Gastrocnemius medialis (tissue), 4 donors: Measurements from ENCODE around the gene APBB2.

ENCODE experiments used
- POLR2A ChIP-seq, 2 donors: fragments of 450-650 bp; IDR thresholded peaks; one replicate each; pipeline ENCODE4 v1.6.1; 2017; ENCODE audit warnings: antibody characterized with exemption in 2 of 2, mild to moderate bottlenecking in 2 of 2, moderate library complexity in 2 of 2
- TF ChIP-seq, protein P1 (sequence below), 5 experiments: fragments of 450-650 bp in 3 of 5; fragments of 200-600 bp in 2 of 5; sonication (generic) in 2 of 5; IDR thresholded peaks in 4 of 5; conservative IDR thresholded peaks in 1 of 5; 1 replicate in 4 of 5; 2 replicates in 1 of 5; pipeline ENCODE4 v1.5.1; 2016 to 2019; ENCODE audit warnings: antibody characterized with exemption in 5 of 5, mild to moderate bottlenecking in 3 of 5, moderate library complexity in 3 of 5

- TF ChIP-seq, protein P1, sequence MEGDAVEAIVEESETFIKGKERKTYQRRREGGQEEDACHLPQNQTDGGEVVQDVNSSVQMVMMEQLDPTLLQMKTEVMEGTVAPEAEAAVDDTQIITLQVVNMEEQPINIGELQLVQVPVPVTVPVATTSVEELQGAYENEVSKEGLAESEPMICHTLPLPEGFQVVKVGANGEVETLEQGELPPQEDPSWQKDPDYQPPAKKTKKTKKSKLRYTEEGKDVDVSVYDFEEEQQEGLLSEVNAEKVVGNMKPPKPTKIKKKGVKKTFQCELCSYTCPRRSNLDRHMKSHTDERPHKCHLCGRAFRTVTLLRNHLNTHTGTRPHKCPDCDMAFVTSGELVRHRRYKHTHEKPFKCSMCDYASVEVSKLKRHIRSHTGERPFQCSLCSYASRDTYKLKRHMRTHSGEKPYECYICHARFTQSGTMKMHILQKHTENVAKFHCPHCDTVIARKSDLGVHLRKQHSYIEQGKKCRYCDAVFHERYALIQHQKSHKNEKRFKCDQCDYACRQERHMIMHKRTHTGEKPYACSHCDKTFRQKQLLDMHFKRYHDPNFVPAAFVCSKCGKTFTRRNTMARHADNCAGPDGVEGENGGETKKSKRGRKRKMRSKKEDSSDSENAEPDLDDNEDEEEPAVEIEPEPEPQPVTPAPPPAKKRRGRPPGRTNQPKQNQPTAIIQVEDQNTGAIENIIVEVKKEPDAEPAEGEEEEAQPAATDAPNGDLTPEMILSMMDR (IDR thresholded peaks at IDR 0.05 in 4 of 5, conservative IDR thresholded peaks at IDR 0.05 in 1 of 5) = no peak
- no peak for TF ChIP-seq POLR2A (IDR thresholded peaks at IDR 0.05)
Observed at GRCh38 chr4:40827758-40828157, 386.6 kb downstream of the APBB2 start.
